NCI-H82 treated with DMSO at 0.1 percent for 48 hours (cell line): Measurements from ENCODE around the gene NPPA.

ENCODE experiments used
- DNase-seq: peaks from one replicate; lab custom pipeline; 2025; ENCODE audit not compliant: unreplicated experiment; lab: John Stamatoyannopoulos, UW

The NPPA gene

DNA sequence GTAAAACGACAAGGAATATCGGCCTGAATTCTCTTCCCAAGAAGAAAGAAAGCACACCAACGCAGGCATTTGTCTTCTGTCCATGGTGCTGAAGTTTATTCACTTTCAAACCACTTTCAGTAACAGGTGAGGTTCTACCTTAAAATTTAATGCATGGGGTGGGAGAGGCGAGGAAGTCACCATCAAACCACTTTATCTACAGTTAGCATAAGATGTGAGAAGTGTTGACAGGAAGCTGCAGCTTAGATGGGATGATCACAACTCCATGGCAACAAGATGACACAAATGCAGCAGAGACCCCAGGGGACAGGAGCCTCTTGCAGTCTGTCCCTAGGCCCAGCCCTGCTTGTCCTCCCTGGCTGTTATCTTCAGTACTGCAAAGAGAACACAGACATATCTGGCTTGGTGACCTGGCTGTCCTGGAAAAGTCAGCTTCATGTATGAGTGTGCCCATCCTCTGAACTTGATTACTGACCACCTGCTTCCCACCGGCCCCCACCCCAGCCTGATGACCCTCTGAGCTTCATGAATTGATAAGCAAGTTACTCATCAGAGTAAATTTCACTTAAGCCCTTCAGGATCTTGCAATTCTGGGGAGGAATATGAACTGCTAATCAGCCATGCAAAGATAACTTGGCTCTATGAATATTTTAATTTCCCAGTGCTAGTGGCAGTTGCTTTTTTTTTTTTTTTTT is 1.8 kb downstream of the NPPA start:
- DNase-seq = peak; percentile 61

DNA sequence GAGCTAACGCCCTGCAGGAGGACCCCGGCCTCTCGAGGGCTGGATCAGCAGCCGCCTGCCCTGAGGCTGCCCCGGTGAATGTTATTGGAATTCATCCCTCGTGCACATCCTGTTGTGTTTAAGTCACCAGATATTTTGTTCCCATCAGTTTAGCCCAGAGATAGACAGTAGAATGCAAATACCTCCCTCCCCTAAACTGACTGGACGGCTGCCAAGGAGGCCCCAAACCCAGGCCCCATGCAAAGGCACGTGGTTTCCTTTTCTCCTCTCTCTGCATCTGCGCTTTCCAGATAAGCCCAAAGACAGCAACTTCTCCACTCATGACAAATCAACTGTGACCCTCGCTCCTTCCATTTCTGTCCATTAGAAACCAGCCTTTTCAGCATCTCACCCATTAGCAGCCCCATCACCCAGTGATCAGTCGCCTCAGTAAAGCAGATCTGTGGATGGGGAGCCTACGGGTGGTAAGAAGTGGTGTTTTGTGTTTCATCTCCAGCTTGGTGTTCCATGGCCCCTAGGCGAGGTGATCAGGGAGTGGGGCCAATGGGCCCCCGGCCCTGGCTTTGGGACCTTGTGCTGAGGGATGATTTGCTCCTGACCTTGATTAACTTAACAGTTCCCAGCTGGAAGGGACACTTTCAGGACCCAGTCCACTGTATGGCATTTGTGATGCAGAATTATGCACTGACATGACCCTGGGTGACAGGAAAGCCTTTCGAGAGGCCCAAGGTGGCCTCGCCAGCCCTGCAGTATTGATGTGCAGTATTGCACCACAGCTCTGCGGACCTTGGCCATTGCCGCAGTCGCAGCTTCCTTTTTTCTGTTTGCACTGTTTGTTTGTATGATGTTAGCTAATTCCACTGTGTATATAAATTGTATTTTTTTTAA is 5.2 kb downstream of the NPPA start:
- no peak for DNase-seq

DNA sequence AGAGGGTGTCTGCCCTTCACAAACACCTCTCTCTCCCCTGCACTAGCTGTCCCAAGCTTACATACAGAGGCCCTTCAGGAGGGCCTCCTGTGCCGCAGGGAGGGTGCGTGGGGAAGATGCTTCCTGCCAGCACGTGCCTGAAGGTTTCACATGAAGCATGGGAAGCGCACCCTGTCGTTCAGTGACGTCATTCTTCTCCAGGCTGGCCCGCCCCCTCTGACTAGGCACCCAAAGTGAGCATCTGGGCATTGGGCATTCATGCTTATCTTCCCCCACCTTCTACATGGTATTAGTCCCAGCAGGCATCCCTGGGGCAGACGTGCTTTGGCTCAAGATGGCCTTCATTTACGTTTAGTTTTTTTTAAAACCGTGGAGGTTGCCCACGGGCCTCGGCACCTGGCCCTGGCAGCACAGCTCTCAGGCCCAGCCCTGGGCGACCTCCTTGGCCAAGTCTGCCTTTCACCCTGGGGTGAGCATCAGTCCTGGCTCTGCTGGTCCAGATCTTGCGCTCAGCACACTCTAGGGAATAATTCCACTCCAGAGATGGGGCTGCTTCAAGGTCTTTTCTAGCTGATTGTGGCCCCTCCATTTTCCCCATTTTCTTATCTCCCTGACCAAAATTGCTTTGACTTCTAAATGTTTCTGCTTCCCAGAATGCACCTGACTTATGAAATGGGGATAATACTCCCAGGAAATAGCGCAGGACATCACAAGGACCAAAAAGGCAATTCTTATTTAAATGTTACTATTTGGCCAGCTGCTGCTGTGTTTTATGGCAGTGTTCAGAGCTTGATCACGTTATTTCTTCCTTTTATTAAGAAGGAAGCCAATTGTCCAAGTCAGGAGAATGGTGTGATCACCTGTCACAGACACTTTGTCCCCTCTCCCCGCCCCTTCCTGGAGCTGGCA is 6.1 kb downstream of the NPPA start:
- DNase-seq = peak; percentile 83

DNA sequence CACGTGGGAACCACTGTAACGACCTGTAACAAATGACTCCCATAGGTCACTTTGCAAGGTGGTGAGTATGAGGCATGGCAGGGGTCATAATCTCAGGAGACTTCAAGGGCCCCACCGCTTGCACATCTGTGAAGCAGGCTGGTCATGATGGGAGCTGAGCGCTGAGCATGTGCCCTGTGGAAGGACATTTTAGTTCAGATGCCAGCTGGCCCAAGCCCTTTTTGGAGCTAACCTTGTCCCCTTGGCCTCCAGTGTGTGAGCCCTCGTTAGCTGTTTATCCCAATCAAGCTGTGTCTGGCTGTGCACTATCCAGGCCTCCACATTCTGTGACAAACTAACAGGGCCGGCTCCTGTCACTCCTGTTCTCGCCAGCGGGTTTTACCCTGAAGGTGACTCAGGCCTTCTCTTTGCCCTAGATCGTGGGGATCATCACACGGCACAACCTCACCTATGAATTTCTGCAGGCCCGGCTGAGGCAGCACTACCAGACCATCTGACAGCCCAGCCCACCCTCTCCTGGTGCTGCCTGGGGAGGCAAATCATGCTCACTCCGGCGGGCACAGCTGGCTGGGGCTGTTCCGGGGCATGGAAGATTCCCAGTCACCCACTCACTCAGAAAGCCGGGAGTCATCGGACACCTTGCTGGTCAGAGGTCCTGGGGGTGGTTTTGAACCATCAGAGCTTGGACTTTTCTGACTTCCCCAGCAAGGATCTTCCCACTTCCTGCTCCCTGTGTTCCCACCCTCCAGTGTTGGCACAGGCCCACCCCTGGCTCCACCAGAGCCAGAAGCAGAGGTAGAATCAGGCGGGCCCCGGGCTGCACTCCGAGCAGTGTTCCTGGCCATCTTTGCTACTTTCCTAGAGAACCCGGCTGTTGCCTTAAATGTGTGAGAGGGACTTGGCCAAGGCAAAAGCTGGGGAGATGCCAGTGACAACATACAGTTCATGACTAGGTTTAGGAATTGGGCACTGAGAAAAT is 7.6 kb downstream of the NPPA start:
- DNase-seq = no peak

DNA sequence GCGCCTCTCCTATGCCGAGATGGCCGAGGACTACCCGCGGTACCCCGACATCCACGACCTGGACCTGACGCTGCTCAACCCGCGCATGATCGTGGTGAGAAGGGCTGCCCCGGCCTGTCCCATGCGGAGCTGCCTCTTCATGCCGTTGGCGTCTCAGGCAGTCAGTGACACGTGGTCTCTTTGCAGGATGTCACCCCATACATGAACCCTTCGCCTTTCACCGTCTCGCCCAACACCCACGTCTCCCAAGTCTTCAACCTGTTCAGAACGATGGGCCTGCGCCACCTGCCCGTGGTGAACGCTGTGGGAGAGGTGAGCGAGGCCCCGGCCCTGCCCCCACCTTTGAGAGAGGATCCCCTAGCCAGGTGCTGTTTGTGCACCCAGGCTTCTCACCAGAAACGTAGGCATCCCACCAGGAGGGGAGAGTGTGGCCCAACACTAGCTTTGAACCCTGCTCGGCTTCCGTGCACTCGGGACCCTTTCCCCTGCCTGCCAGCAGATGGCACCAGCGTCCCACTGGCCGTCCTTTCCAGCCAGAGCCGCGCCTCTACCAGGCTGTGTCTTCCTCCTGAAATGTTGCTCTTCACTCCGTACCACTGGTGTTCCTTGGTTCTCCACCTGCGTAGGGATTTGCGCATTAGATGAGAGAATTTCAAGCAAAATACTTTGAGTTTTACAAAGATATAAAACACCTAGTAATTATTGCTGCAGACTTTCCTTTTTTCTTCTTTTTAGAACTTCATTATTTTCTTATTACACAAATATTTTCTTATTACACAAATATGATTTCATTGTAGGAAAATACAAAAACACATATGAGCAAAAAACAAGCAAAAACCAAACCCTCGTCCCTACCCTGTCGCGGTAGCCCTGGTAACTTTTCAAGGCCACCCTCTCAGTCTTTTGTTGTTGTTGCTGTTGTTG is 9.0 kb downstream of the NPPA start:
- peak; percentile 40 for DNase-seq

DNA sequence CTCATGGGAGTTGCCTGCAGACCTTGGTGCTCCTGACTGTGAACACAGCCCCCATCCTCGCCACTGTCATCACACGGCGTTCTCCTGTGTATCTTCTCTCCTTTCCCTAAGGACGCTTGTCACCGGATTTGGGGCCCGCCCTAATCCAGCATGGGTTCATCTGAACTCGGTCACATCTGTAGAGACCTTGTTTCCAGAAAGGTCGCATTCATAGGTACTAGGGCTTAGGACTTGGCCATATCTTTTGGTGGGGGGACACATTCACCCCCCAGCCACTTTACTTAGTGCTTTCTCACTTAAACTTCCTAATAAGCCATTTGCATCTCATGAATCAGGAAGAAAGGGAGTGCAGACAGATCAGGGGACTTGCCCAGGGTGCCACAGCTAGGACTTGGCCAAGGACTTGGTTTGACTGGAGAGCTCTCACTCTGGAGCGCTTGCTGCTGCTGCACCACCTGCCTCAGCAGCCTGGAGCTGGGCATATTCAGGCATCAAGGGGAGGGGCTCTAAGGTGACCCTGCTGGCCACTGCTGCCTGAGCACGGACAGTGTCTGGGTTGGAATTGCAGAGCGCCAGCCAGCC is 9.7 kb downstream of the NPPA start:
- no peak for DNase-seq

DNA sequence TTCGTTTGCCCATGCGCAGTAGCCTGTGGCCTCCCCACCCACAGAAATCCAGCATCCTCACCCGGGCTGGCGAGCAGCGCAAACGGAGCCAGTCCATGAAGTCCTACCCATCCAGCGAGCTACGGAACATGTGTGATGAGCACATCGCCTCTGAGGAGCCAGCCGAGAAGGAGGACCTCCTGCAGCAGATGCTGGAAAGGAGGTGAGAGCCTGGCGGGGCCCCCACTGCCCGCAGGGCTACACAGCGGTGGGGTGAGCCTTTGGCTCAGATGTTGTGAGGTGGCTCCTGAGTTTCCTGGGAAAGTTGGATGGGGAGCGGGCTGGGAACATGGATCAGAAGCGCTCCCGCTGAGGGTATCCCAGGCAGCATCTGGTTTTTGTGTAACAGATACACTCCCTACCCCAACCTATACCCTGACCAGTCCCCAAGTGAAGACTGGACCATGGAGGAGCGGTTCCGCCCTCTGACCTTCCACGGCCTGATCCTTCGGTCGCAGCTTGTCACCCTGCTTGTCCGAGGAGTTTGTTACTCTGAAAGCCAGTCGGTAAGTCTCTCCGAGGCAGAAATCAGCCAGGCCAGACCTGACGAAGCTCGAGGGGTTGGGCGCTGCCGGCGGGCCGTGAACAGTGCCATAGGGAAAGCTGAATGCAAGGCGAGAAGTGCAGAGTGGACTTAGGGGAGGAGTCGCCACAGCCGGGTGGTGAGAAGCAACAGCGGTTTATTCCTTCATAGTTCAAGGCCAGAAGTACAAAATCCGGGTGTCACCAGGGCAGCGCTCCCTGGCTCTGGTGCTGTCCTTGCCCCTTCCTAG is 10.4 kb downstream of the NPPA start:
- no peak for DNase-seq

DNA sequence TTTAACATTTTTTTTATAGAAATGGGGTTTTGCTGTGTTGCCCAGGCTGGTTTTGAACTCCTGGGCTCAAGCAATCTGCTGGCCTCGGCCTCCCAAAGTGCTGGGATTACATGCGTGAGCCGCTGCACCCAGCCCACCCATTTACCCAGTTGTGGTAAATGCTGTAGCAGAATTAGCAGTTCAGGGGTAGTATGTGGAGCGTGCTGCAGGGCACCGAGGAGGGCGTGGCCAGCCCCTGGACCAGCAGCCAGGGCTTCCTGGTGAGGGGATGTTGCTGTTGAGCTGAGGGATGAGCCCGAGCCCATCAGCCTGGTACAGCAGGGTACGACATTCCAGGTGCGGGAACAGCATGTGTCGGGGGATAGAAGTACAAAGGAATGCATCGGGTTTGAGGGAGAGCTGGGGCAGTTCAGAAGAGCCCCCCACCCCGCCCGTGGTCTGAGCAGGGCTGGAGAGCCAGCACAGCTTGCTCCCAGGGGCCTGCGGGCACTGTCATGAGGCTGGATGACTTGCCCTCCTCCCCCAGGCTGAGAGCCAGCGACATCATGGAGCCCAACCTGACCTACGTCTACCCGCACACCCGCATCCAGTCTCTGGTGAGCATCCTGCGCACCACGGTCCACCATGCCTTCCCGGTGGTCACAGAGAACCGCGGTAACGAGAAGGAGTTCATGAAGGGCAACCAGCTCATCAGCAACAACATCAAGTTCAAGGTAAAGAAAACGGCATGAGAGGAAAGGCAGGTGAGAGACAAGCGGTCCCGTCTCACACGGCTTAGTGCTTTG is 11.9 kb downstream of the NPPA start:
- DNase-seq = no peak

DNA sequence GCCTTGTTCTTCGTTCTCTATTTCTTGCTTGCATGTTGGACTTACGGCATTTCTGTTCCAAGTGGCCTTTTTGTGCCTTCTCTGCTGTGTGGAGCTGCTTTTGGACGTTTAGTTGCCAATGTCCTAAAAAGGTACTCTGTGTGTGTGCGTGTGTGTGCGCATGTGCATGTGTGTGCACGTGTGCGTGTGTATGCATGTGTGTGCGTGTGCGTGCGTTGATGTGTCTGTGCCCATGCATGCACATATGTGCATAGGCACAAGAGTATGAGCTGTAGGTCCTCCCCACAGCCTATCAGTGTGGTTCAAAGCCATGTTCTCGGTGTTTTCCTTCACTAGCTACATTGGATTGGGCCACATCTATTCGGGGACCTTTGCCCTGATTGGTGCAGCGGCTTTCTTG is 13.7 kb downstream of the NPPA start:
- no peak for DNase-seq

DNA sequence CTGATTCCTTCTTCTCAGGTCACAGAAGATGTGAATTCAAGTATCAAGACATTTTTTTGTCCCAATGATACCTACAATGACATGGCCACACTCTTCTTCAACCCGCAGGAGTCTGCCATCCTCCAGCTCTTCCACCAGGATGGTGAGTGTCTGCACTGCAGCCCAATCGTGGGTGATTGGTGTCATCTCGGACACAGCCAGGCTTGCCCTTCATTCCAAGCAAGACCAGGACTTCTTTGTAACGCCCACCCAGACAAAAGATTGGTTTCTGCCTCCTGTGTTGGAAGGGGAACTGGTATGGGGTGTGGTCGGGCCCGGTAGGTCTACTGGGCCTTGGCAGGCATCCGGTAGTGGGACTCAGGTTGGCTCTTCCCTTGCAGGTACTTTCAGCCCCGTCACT is 14.1 kb downstream of the NPPA start:
- DNase-seq = no peak

DNA sequence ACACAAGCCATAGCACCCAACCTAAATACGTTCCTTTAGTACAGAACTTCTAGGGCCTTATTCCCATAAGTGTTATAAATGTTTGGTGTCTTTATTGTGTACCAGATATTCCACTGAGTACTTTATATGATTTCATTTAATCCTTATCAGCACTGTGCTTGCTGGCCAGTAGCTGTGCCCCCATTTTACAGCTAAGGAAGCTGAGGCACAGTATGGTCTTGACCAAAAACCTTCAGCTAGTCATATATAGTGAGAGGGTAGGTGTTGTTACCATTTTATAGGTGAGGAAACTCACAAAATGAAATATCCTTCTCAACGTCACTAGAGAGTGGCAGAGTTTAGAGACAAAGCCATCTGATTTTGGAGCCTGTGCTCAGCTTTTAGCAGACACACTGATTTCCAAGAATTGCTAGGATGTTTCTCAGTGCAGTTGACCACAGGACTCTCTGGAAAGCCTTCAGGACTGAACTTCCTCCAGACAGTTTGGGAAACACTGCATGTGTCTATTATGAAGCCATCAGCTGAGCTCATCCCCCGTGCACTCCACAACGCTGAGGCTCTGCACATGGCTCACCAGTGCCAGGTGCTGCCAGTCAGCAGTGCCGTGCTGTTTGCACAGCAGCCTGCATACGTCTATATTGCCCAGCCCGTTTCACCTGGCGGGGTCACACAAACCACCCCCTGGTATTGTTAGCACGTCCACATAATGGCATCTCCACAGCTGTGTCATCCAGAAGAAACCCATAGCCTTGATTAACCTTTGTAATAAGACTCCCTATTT is 15.4 kb downstream of the NPPA start:
- DNase-seq = no peak

DNA sequence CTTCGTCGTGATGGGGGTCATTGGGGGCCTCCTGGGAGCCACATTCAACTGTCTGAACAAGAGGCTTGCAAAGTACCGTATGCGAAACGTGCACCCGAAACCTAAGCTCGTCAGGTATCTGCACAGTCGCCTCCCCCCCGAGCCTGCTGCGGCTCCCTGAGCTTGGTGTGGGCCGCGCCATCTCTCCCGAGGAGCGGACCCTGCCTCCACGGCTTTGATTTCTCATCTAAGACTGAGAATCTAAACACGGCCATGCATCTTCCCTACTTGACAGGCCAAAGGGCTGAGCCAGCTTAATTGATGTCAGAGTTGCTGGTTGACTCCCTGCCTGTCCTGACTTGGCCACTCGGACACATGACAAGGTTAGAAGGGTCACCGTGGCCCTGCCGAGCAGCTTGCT is 19.1 kb downstream of the NPPA start:
- no peak for DNase-seq

DNA sequence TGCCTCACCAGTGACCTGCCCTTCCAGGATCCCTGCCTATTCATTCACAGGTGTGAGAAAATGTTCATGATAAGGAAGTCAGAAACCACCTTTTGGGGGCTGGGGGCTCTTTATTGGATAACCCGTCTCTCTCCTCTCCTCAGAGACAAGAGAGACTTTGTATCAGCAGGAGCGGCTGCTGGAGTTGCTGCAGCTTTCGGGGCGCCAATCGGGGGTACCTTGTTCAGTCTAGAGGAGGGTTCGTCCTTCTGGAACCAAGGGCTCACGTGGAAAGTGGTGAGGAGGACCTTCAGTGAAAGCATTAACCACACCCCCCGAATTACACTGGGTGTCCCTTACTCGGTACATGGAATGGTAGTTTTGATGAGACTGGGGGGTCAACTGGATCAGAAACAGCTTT is 20.6 kb downstream of the NPPA start:
- DNase-seq = no peak

DNA sequence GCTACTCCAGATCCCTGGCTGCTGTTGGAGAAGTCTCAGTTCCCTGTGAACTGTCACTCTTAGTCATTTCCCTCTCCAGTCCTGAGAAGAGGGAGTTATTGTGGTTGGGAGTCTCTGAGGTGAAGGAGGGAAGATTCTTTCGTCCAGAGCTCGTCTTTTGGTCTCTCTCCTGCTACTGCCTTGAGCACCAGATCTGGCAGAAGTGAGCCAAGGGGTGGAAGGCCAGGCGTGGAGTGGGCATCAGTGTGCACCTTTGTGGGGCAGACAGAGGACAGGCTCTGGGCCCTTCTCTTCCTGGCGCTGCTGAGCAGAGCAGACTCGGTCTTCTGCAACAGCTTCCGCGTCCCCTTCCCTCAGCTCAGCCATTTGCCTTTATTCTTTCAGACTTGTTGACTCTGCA is 22.5 kb downstream of the NPPA start:
- DNase-seq = no peak

DNA sequence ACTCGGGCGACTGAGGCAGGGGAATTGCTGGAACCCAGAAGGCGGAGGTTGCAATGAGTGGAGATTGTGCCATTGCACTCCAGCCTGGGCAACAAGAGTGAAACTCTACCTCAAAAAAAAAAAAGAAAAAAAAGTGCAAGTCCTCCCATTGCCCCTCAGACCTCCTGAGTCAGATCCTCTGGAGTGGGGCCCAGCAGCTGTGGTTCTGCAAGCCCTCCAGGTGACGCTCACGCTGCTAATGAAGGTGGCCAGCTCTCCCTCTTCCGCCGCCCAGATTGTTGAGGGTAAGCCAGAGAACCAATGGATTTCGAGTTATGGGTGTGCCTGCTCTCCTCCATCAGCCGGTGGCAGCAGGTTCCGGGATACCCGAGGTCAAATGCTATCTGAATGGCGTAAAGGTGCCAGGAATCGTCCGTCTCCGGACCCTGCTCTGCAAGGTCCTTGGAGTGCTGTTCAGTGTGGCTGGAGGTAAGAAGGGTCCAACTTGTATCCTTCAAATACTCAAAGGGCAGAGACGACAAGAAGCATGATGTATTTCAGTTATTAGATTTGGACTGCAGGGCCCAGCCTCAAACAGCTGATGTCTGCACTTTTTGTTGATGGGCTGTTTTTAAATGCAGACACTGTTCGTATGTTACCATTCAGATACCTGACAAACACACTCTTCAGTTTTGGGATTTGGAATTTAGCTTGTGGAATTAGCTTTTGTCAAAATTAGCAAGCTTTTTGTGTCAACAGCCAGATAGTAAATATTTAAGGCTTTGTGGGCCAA is 24.0 kb downstream of the NPPA start:
- DNase-seq = no peak

DNA sequence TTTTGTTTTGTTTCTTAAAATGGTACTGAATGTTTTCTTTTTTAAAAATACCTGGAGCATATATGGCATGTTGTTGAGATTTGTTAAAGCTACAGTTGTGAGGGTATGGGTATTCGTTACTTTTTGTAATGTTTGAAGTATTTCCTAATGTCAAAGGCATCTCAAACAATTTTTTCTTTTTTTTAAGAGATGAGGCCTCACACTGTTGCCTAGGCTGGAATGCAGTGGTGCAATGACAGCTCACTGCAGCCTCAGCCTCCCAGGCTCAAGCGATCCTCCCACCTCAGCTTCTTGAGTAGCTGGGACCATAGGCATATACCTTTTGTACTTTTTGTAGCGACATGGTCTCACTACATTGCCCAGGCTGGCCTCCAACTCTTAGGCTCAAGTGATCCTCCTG is 25.5 kb downstream of the NPPA start:
- no peak for DNase-seq
